IPS-NIHi11 (cell line): ENCODE measurements around the gene CHRDL2.

Source experiments
- DNase-seq: peaks from one replicate; pipeline ENCODE4 v3.0.0; 2012; ENCODE audit warnings: mixed read lengths, low spot score

Gene CHRDL2

DNA sequence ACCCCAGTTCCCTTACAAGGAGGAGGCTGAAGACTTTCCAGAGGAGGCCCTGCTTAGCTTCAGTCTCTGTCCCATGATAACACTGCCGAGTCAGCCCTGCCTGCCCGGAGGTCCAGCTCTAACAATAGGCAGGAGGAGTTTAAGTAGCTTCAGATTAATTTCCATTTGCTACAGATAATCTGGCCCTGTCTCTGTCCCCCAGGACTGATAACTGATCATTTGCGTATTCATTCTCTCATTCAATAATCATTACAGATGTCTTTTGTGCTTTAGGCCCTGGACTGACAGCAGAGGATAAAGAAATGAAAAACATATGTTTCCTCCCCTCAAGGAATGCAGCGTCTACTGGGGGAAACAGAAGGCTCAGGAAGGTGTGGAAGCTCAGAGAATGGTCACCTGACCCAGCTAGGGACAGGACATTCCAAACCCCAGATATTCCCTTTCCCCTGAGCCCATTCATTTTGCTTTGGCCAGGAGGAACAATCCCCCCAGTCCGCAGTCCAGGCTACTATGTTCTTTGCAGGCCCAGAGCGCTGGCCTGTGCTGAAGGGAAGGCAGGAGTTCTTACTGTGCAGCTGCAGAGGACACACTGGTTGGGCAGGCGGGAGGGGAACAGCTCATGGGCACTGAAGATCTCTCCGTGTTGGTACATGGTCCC lies 20.8 kb downstream of the CHRDL2 start:
- no peak for DNase-seq

DNA sequence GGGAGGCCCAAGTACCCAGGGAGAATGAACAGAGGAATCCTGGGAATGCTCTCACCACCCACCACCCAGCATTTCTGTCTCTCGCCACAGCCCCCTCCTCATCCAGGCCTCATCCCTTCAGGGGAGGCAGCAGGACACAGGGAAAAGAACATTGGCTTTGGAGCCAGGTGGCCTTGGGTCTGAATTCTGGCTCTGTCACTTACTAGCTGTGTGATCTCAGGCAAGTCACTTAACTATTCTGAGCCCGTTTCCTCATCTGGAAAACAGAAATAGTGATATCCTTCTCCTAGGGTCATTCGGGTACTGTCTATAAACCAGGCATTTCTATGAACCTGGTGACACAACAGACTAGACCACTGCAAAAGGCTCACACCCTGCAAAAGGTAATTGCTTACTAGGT lies 22.1 kb downstream of the CHRDL2 start:
- DNase-seq = no peak

DNA sequence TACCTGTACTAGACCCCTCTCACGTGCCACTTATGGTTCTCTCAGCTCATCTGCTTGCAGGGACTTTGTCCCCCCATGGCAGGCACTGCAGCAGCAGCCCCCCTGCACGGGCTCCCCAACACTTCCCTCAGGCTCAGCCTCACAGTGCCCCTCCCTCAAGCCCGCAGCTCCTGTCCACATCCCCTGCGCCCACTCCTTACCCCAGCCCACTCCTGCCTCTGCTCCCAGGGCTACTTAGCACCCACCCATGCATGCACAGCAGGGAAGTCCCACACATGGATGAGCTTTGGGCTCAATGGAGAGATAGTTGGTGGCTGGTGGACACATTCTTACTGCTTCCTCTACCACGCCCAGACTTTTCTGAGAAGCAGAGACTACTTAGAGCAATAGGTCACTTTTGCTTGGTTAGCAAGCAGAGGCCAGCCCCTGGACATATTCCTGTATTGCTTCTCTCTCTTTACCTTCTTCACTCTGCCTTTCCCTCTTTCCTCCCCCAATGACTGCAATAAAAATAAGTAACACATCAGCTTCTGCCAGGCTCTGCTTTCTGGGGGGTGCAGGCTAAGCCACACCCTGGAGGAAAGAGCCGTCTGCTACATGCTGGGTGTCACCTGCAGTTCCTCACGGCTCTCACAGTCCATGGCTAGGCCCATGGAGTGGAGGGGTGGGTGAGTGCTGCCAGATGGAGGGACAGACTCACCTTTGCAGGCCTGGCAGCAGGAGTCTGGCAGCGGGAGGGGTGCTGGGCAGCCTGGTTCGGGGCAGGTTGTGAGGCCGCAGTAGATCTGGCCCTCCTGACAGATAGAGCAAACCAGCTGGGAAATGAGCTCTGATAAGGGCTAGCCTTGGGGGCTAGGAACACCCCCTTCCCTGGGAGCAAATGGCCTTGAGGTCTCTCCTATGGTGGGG lies 23.4 kb downstream of the CHRDL2 start:
- DNase-seq = no peak

DNA sequence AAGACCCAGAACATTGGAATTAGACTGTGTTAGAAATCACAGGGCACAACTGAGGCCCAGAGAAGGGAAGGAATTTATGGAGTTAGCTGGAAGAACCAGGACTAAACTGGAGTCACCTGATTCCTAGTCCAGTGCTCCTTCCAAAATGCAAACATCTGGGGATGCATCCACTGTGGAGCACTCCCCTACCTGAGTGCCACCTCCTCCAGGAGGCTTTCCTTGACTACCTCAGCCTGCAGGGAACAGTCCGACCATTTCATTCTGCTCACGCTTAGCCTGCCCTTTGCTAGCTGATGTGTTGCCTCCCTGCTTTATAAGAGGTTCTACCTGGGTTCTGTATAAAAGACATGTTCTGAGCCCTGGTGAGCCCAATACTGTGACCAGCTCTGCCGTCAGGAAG lies 24.0 kb downstream of the CHRDL2 start:
- no peak for DNase-seq

DNA sequence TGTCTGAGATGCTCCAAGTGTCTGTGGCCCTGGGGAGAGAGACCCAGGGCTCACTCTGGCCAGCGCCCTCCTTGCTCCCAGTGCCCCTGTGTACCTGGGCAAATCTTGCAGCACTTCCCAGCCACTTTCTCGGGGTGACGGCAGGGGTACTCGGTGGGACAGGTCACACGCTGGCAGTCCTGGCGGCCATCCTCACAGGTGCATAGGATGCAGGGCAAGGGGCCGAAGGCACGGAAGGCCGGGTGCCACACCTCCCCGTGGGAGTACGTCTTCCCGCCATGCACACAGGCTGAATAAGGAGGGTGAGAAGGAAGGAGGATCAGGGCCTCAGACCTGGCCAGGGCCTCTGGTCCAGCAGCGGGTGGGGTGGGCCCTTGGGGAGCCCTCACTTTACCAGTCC lies 28.0 kb downstream of the CHRDL2 start:
- DNase-seq = no peak

DNA sequence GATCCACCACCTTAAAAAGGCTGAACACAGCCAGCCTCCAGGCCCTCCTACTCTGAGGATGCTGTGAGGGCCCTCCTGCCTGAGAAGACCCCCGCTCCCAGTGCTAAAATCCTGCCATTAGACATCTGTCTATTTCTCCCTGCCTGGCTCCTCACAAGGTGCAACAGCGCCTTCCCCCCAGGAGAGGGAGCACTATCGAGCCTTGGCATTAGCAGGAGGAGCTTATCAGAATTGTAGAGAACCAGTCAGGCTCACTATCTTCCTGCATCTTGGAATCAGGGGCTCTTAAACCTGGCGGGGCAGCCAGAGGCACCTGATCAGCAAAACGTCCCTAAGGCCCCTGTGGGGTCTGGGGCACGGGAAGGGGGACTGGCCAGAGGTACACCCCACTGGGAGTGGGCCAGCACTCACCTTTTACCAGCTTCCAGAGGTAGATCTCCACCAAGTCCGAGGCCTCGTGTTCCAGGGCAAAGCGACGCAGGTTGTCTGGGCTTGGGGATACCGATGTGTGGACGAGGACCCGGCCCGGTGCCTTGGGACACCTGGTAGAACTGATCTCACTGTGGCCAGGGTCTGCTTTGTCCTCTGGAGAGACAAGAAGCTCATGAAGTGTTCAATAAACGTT lies 28.7 kb downstream of the CHRDL2 start:
- DNase-seq = peak; percentile 86

DNA sequence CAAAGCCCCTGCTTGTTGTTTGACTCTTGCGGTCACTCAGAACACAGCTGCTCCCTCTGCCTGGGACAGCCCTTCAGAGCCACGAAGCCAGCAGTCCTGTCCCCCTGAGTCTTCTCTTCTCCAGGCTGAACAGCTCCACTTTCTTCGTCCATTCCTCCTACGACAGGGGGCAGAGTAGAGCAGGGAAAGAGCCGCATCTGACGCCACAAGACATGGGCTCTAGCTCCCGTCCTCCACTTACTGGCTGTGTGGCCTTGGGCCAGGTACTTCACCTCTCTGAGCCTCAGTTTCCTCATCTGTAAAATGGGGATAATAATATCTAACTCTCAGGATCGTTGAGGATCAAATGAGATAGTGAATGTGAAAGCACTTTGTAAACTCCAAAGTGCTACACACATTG lies 29.9 kb downstream of the CHRDL2 start:
- peak; percentile 61 for DNase-seq

DNA sequence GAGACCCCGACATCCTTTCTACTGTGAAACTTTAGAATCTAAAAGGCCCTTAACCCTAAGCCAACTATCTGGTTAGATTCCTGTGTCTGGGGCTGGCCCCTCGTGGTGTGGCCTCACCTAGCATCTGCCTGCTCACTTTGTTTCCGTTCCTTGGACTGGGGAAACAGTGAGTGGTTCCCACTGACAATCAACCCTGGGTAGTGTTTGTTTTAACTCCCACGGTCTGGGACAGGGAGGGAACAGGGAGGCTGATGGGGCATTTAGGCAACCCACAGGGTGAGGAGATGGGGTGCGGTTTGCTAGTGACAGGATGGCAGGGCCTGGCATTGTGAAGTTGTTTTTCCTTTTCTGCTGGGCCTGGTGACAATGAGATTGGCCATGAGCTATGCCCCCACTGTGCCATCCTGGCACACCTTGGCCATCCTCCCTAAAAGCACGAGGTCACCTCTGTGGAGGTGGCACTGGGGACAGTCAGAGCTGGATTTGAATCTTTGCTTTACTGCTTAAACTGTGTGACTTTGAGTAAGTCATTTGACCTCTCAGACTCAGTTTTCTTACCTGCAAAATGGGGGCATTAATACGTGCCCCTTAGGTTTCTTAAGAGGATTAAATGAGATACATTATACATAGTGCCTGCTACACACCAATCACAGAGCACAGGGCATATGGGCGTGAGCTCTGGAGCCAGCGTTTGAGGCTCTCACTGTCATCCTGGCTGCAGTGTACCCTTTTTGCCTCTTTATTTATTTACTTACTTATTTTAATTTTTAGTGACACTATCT lies 31.4 kb downstream of the CHRDL2 start:
- no peak for DNase-seq

DNA sequence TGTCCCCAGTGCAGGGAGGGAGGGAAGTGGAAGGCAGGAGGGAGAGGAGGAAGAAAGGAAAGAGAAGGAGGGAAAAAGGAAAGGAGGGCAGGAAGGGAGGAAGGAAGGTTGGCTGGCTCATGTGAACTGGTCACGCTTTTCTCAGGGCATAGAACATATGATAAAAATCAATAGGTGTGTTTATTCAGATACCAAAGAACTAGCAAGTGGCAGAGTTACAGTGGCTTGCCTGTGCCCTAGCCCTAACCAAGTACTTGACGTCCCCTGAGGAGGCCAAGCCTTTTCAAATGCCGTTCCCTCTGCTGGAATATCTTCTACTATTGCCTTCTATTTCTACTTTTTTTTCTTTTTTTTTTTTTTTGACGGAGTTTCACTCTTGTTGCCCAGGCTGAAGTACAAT lies 33.5 kb downstream of the CHRDL2 start:
- no peak for DNase-seq

DNA sequence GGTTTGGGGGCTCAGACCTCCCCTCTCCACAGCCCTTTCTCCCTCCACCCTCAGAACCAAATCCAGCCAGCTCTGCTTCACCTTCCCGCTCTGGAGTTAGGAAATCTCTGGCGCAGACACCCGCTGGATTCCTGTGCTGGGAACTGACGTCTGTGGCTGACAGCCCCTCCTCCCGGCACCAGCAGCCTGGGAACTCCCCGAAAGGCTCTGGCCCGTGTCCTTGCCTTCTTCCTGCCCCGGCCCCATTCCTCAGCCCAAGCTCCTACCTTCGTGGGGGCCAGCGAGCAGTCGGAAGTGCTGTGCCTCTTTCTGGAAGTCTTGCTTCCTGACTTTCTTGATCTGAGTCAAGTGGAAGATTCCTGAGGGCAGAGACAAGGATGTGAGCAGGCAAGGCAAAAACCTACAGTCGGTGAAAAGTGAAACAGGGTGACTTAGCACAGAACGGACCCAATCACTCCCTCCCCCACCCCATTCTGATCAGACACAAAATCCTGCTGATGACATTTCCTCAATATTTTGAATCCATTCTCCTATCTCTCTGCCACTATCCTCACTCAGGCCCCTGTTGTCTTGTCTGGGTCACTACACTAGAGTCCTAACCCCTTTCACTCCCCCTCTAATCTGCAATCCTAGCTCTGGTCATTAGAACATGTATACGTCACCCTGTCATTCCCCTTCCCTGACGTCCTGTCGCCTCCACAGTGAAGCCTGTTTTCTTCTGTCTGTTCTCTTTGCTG lies 34.1 kb downstream of the CHRDL2 start:
- DNase-seq = peak; percentile 73

DNA sequence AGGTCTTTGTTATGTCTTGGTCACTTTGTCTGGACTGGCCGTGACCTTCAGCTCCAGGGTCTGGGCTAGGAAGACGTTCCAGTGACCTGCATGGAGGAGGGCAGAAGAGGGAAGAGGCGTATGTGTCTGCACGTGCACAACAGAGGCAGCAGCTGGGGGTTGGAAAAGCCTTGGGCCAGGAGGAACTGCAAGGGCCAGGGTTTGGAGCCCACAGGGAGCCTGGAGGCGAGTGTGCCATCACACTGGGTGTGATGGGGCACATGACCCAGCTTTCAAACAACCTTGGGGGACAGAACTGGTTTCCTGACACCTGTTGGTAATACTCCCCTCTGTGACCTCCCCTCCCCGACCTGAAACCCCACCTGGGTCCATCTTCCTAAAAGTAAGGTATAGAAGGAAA lies 34.7 kb downstream of the CHRDL2 start:
- DNase-seq = no peak

DNA sequence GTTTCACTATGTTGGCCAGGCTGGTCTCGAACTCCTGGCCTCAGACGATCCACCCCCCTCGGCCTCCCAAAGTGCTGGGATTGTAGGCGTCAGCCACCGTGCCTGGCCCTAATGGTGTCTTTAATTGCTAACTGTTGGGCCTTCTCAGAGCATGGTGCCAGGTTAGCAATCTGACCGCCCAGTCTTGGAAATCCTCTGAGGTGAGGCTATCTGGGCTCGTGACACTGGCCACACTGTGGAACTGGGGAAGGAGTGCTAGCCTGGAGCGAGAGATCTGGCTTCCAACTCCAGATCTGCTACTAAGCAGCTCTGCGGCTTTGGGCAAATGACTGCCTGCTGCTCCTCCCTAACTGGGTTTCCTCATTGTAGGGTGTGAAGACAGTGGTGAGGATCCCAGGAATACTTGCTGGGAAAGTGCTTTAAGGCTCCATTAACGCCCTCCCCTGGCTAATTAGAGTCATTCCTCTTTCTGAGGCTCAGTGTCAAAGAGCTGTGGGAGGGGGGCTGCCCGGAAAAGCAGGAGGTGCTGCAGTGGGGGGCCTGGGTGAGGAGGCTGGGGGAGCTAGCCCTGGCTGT lies 35.4 kb downstream of the CHRDL2 start:
- DNase-seq = peak; percentile 50

DNA sequence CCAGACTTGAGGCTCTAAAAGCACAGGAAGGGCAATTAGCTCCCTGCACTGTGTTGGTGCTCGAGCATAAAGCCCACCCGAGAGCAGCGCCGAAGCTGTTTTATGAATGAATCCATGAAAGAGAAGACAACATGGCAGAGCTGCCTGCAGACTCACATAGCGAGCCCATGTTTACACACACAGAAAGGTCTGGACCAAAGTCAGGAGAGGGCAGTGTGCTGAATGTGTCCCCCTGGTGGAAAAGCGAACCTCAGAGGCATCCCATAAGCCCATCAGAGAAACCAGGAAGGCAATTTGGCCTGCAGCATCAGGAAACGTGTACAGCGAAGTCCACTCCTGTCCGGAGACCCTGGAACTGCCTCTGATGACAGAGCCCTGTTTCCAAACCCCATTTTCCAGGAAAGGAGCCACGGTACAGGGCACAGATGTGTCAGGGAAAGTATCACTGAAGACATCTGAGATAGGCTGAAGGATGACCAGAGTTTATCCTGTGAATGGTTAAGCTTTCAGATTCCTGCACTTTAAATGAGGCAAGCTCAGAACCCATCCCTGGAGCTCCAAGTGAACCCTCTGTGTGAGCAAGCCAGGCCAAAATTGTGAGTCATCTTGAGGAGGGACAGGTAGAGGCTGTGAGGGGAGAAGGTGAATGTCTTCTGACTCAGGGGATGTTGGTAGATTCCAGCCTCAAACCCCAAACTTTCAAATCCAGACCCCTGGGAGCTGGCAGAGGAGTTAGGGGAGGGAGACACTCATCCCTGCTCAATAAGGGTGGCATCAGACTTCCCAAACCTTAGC lies 36.9 kb downstream of the CHRDL2 start:
- DNase-seq = no peak

DNA sequence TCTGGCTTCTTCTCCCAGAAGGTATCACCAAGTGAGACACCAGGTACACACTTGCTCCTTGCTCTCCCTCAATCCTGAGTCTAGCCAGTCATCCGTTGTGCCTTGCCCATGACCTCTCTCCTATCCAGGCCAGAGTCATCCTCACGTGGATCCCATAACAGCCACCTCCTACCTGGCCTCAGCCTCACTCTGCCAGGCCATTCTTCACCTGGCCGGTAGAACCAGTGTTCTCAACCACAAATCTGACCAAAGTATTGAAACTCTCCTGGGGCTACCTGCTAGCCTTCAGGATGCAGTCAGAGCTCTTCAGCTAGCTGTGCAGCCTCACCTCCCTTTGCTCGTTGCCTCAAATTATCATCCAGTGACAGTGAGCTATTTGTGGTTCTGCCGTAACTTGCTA lies 37.7 kb downstream of the CHRDL2 start:
- no peak for DNase-seq

DNA sequence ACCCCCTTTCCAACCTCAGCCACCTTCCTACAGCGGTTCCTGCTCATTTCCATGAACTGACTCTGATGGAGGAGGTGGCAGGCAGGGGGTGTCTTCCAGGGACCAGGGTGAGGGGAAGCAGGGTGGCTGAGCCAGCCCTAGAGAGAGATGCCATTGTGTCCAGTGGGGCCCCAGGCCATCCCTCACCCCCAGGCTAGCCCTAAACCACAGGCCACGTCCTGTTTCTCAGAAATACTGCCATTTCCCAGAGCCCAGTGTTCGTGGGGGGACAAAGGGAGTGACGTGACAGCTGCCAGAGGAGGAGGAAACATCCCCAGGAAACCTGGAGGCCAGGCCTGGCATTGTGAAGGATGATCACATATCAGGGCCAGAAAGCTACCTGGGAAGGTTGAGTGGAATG lies 39.5 kb downstream of the CHRDL2 start:
- DNase-seq = no peak

DNA sequence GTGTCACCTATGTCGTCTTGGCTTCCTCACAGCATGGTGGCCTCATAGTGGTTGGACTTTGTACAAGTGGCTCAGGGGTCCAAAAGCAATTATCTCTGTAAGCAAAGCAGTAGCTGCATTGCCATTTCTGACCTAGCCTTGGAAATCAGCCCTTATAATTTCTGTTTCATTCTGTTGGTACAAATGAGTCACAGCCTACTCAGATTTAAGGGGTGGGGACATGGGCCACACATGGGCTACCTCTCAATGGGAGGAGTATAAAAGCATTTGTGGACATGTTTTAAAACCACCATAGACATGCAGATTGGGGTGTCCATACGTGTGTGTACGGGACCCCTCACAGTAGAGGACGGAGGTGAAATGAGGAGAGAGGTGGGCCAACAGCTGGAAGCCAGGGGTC lies 41.6 kb downstream of the CHRDL2 start:
- DNase-seq = no peak

DNA sequence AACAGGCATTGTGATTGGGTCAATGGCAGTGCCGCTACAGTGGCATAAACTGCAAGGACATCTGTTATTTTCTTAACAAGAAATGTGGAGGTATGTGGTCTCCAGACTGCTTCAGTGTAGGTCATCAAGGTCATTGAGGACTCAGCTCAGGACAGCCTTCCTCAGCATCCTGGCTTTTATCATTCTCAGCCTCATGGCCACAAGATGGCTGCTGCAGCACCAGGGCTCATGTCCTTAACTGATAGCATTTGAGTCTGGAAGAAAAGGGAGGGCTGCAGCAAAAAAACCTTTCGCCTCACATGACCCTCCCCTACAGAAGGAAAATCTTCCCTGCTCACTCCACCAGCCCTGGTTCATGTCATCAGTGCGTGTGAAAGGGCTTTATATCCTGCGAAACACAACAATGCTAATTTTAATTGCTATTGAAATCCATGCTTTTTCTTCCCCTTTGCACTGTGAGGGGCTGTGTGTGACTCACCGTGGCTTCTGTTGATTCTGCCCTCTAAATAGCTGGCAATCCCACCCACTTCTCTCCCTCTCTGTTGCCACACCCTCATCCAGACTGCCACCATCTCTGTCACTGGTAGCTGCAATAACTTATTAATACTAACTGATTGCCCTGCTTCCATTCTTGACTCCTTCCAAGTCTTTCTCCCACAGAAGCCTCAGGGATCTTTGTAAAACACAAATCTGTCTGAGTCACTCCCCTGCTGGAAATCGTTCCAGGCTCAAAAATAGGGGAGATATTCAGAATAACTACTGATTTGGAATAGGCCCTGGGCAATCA lies 43.8 kb downstream of the CHRDL2 start:
- DNase-seq = no peak

DNA sequence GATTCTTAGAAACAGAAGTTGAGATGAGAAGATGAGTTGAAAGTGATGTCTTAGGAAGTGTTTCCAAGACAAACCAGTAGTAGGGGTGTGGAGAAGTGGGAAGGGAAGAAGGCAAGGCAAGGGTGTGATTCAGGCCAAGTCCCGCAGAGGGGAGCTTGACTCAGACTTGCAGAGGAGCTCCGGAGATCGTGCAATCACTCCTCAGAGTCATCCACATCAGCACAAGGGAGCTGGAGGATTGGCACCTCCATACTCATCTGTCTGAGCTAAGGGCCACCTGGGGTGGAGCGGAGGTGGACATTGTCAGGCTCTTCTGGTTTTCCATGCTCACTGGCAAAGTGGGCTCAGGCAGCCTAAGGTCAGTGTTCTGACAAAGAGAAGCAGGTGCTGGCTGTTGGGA lies 44.4 kb downstream of the CHRDL2 start:
- no peak for DNase-seq

DNA sequence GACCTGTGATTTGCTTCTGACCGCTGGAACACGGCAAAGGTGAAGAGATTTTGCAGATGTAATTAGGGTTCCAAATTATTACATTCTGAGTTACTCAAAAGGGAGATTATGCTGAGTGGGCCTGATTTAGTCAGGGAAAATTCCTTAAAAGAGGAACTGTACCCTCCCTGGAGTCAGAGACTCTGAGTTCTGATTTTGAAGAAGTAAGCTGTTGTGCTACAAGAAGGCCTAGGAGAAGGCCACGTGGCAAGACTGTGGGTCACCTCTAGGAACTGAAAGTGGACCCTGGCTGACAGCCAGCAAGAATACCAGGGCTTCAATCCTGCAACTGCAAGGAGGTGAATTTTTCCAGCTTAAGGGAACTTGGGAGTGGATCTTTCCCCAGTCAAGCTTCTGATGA lies 45.3 kb downstream of the CHRDL2 start:
- DNase-seq = no peak

DNA sequence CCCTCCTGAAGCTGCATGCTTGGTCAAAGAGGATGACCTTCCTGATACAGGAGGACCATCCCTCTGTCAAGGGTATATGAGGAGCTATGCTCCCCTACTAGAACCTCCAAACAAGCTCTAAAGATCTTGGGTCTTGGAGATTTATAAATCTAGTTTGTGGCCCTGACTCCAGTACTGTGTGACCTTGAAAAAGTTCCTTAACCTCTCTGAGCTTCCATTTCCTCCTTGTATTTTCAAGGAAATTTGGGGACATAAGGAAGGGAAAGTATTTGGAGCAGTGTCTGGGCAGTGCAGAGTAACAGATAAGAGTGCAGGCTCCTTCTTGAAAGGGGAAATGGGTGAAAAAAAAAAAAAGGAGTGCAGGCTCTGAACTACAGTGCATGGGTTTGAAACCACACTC lies 45.9 kb downstream of the CHRDL2 start:
- DNase-seq = no peak
